Activated B cell treated with CpG ODN at 0.5 μM for 24 hours (primary cell): ENCODE data around the gene LYPD5. TPM values are rescaled to one million over a fixed set of nuclear protein-coding genes. Genes with fewer than 3 reads are reported as not detected.

Source experiments
- ATAC-seq: fragments of 200-7000 bp; cut with Tn5 transposase; one replicate; pipeline ENCODE4 v1.10.0; 2021; ENCODE audit warnings: low read depth, mild to moderate bottlenecking, moderate library complexity
- CTCF ChIA-PET: fragments of 350-600 bp; sonication (Branson Sonifier 250); formaldehyde crosslinking; loops from one replicate; lab custom pipeline; 2021; ENCODE audit warnings: antibody characterized with exemption; lab: Charles Lee
- POLR2A ChIA-PET: fragments of 350-600 bp; sonication (Branson Sonifier 250); formaldehyde crosslinking; loops from one replicate; lab custom pipeline; 2021; ENCODE audit warnings: antibody characterized with exemption; lab: Charles Lee
- DNase-seq: peaks from one replicate; pipeline ENCODE4 v3.0.0; 2022
- H3K27ac Mint-ChIP-seq: one replicate; pipeline ENCODE4 v1.8.0; 2020; ENCODE audit warnings: mixed read lengths
- H3K27me3 Mint-ChIP-seq: one replicate; pipeline ENCODE4 v1.8.0; 2021; ENCODE audit warnings: mixed read lengths
- H3K36me3 Mint-ChIP-seq: one replicate; pipeline ENCODE4 v1.8.0; 2021; ENCODE audit warnings: low read depth, mixed read lengths
- H3K4me1 Mint-ChIP-seq: one replicate; pipeline ENCODE4 v1.8.0; 2021; ENCODE audit warnings: mixed read lengths
- H3K4me3 Mint-ChIP-seq: one replicate; pipeline ENCODE4 v1.8.0; 2020; ENCODE audit warnings: mild to moderate bottlenecking, mixed read lengths
- H3K9me3 Mint-ChIP-seq: one replicate; pipeline ENCODE4 v1.8.0; 2020; ENCODE audit warnings: mixed read lengths
- CTCF ChIP-seq: fragments of 200-600 bp; IDR thresholded peaks from one replicate; pipeline ENCODE4 v1.8.0; 2022; ENCODE audit warnings: antibody characterized with exemption, mild to moderate bottlenecking
- intact Hi-C: fragments of 100-400 bp; cut with micrococcal nuclease; formaldehyde crosslinking; loops from one replicate; pipeline ENCODE4 v1.15.1; 2024
- total RNA-seq: library from RNA; stranded (reverse); gene quantifications from 2 replicates; pipeline ENCODE4 v1.2.3, GENCODE V29; 2022

Gene LYPD5
- total RNA-seq, 1 donor from 2014 or later, result 0.44 TPM

DNA sequence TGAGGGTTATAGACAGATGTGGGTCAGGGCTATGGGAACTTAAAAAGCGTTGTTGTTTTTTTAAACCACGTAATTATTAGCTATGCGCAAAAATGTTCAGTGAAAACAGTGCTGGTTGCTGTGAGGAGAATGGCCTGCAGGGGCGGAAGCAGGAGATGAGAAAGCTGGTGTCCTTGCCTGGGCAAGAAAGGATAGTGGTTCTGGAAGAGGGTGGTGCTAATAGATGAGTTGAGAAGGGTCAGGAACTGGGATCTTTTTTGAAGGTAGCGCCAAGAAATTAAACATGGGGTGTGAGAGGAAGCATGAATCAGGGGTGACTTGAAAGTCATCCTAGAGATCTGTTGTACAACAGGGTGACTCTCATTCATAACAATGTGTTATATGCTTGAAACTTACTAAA lies 42.7 kb downstream of the LYPD5 start:
- Mint-ChIP-seq H3K4me3 (peak overlapping the region; percentile 62), H3K27ac (peak overlapping the region; percentile 87), H3K9me3 (no peaks in the 10 kb centered on the region), H3K4me1 (peaks cover 71% of the 10 kb centered on the region), H3K27me3 (no peaks in the 10 kb centered on the region), H3K36me3 (peaks cover 8% of the 10 kb centered on the region)
- ChIA-PET POLR2A (interaction anchor here (0.6 to 24.7 kb wide), 3 partner anchors 11 to 91 kb away, joined by 3 to 661 read pairs (median 4); partner anchors contain the start of gene KCNN4), CTCF (interaction anchor here (0.9 to 2.9 kb wide), 4 partner anchors 11 to 50 kb away, joined by 3 to 8 read pairs (median 3); no protein-coding TSS in a partner anchor)
- ATAC-seq (no peak), DNase-seq (no peak)
- no peak for TF ChIP-seq CTCF
- intact Hi-C loops, result no loop called here

DNA sequence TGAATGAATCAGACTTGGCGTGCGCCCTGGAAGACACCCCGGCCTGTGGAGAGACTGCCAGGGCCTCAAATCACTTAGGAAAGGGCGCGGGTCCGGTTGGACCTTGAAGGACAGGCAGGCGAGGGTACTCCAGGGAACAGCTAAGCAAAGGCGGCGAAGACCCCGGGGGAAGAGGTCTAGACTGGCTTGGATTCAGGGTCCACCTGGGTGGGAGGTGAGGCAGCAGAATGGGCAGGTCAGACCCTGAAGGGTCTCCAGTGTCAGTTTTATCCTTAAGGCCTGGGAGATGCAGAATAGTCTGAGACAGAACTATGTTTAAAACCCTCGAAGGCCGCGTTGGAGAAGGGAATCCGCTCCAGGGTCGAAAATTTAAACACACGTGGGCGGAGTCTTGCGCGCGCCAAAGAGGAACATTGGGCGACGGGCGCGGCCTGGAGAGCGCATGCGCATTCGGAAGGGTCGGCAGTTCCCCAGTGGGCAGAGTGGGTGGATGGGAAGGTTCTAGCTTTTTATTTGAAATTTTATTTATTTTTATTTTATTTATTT lies 46.9 kb downstream of the LYPD5 start:
- ChIA-PET POLR2A (interaction anchor here (0.8 to 24.7 kb wide), 12 partner anchors 10 to 251 kb away, joined by 3 to 661 read pairs (median 9); partner anchors contain the start of genes IRGQ, KCNN4, PHLDB3 and PLAUR), CTCF (interaction anchor here (1.9 to 4.0 kb wide), 4 partner anchors 10 to 30 kb away, joined by 8 to 33 read pairs (median 18); partner anchors contain the start of gene KCNN4)
- Mint-ChIP-seq H3K9me3 (no peaks in the 10 kb centered on the region), H3K4me1 (peaks cover 78% of the 10 kb centered on the region), H3K27ac (peak overlapping the region; percentile 98), H3K36me3 (peaks cover 30% of the 10 kb centered on the region), H3K27me3 (no peaks in the 10 kb centered on the region), H3K4me3 (peak overlapping the region; percentile 90)
- ATAC-seq (no peak), DNase-seq (peak; percentile 73)
- no peak for TF ChIP-seq CTCF
- intact Hi-C loops, result loop anchor here (2.0 kb wide), 1 partner anchor 55 kb away; no protein-coding TSS in a partner anchor

GRCh38 chr19:43754503-43755255 lies 47.6 kb downstream of the LYPD5 start, which contains the start of gene SMG9:
Gene SMG9, minus strand, starts transcription at chr19:43754962. Its CDS starts 4,221 bp downstream, at chr19:43750741.
- intact Hi-C loops, result loop anchor here (1.0 to 2.0 kb wide), 4 partner anchors 9 to 54 kb away; no protein-coding TSS in a partner anchor
- Mint-ChIP-seq H3K9me3 (no peaks in the 10 kb centered on the region), H3K36me3 (peaks cover 36% of the 10 kb centered on the region), H3K27ac (peak within 1 kb of the TSS; percentile 98), H3K4me3 (peak within 1 kb of the TSS; percentile 90), H3K4me1 (peaks cover 81% of the 10 kb centered on the region), H3K27me3 (no peaks in the 10 kb centered on the region)
- DNase-seq, result peak; percentile 97
- no peak for TF ChIP-seq CTCF
- ChIA-PET CTCF (interaction anchor here (1.1 to 4.0 kb wide), 5 partner anchors 9 to 86 kb away, joined by 3 to 33 read pairs (median 14); partner anchors contain the start of gene KCNN4), POLR2A (interaction anchor here (0.6 to 24.7 kb wide), 16 partner anchors 9 to 250 kb away, joined by 3 to 661 read pairs (median 6); partner anchors contain the start of genes IRGQ, KCNN4, PHLDB3 and PLAUR)
- peak; percentile 74 for ATAC-seq

- Mint-ChIP-seq H3K36me3 (peaks cover 38% of the 10 kb centered on the region), H3K27me3 (no peaks in the 10 kb centered on the region), H3K27ac (peak overlapping the region; percentile 98), H3K4me3 (peak overlapping the region; percentile 90), H3K4me1 (peaks cover 78% of the 10 kb centered on the region), H3K9me3 (no peaks in the 10 kb centered on the region)
- POLR2A ChIA-PET, result interaction anchor here (0.6 to 24.7 kb wide), 19 partner anchors 9 to 1247 kb away, joined by 3 to 661 read pairs (median 5); partner anchors contain the start of genes IRGQ, KCNN4, PHLDB3 and PLAUR
- CTCF ChIA-PET, result interaction anchor here (1.1 to 4.0 kb wide), 5 partner anchors 9 to 85 kb away, joined by 3 to 33 read pairs (median 14); partner anchors contain the start of gene KCNN4
- no peak for TF ChIP-seq CTCF
- no peak for DNase-seq
- intact Hi-C loops, result loop anchor here (1.0 to 2.0 kb wide), 4 partner anchors 9 to 53 kb away; no protein-coding TSS in a partner anchor
- ATAC-seq, result no peak
Observed at GRCh38 chr19:43754253-43754502, 48.1 kb downstream of the LYPD5 start.
